Kasumi-1 (cell line): ENCODE measurements around the gene CDX1.

Source experiments
- DNase-seq, 2 experiments: peaks; one replicate each; lab custom pipeline; 2025; lab: John Stamatoyannopoulos, UW

The CDX1 gene

GRCh38 chr5:150208187-150209098, 41.9 kb downstream of the CDX1 start:
- no peak for DNase-seq

GRCh38 chr5:150209099-150209635, 42.6 kb downstream of the CDX1 start:
- DNase-seq = peak; percentile 64 to 89

GRCh38 chr5:150210644-150211043, 44.1 kb downstream of the CDX1 start:
- no peak for DNase-seq

- DNase-seq = no peak
Observed at GRCh38 chr5:150211156-150212030, 44.8 kb downstream of the CDX1 start.

GRCh38 chr5:150213530-150213929, 47.0 kb downstream of the CDX1 start:
- no peak for DNase-seq

- DNase-seq = no peak
Observed at GRCh38 chr5:150214289-150214688, 47.7 kb downstream of the CDX1 start.

- no peak for DNase-seq
Observed at GRCh38 chr5:150215979-150216944, 49.7 kb downstream of the CDX1 start.

- DNase-seq = no peak
Observed at GRCh38 chr5:150217038-150217437, 50.5 kb downstream of the CDX1 start.

GRCh38 chr5:150217873-150218692, 51.5 kb downstream of the CDX1 start:
- DNase-seq = peak; percentile 87 to 90

GRCh38 chr5:150218693-150219035, 52.1 kb downstream of the CDX1 start:
- no peak for DNase-seq

- DNase-seq = no peak
Observed at GRCh38 chr5:150219142-150219541, 52.6 kb downstream of the CDX1 start.

GRCh38 chr5:150219861-150220260, 53.3 kb downstream of the CDX1 start:
- DNase-seq = no peak

GRCh38 chr5:150221471-150221870, 54.9 kb downstream of the CDX1 start:
- DNase-seq = no peak

GRCh38 chr5:150222906-150223305, 56.3 kb downstream of the CDX1 start:
- no peak for DNase-seq

GRCh38 chr5:150223474-150223873, 56.9 kb downstream of the CDX1 start:
- DNase-seq = no peak

- DNase-seq = no peak
Observed at GRCh38 chr5:150224483-150225027, 58.0 kb downstream of the CDX1 start.

GRCh38 chr5:150227036-150227435, 60.5 kb downstream of the CDX1 start:
- no peak for DNase-seq

- no peak for DNase-seq
Observed at GRCh38 chr5:150227606-150228273, 61.2 kb downstream of the CDX1 start.

GRCh38 chr5:150229571-150229970, 63.0 kb downstream of the CDX1 start:
- DNase-seq = no peak

- DNase-seq = no peak
Observed at GRCh38 chr5:150230842-150231241, 64.3 kb downstream of the CDX1 start.
